OCI-LY1 (cell line): Measurements from ENCODE around the gene TYSND1.
"Not testable (repeated sequence)": the region's sequence is repeated elsewhere in the genome, so short reads cannot be mapped to it uniquely, and the experiment has no call there.

Experiments
- H2AFZ ChIP-seq: fragments of 200-600 bp; sonication (generic), shearing (Covaris generic); 2 replicates; pipeline ENCODE4 v1.6.0; 2014; ENCODE audit warnings: antibody characterized with exemption, mild to moderate bottlenecking, low read length
- H3F3A ChIP-seq: fragments of 200-600 bp; sonication (generic), shearing (Covaris generic); 2 replicates; pipeline ENCODE4 v1.6.0; 2014; ENCODE audit warnings: mild to moderate bottlenecking, antibody characterized with exemption, low read length, moderate library complexity; ENCODE audit not compliant: insufficient read depth
- H3K27ac ChIP-seq: fragments of 200-600 bp; sonication (generic); 2 replicates; pipeline ENCODE4 v1.5.1; 2014; ENCODE audit warnings: low read length, mixed run types, mild to moderate bottlenecking, low read depth; ENCODE audit not compliant: poor library complexity, severe bottlenecking
- H3K27me3 ChIP-seq: fragments of 200-600 bp; sonication (generic); 2 replicates; pipeline ENCODE4 v1.6.0; 2014; ENCODE audit warnings: antibody characterized with exemption, mild to moderate bottlenecking, low read length, moderate library complexity; ENCODE audit not compliant: insufficient read depth
- H3K36me3 ChIP-seq: fragments of 200-600 bp; sonication (generic); 2 replicates; pipeline ENCODE4 v1.6.1; 2014; ENCODE audit warnings: mild to moderate bottlenecking, antibody characterized with exemption, low read length, moderate library complexity, mixed read lengths; ENCODE audit not compliant: insufficient read depth
- H3K4me1 ChIP-seq: fragments of 200-600 bp; sonication (generic); 2 replicates; pipeline ENCODE4 v1.5.1; 2014; ENCODE audit warnings: mild to moderate bottlenecking, low read length, moderate library complexity; ENCODE audit not compliant: insufficient read depth, severe bottlenecking
- H3K4me2 ChIP-seq: fragments of 200-600 bp; sonication (generic), shearing (Covaris generic); 2 replicates; pipeline ENCODE4 v1.6.1; 2014; ENCODE audit warnings: low read length
- H3K4me3 ChIP-seq: fragments of 200-600 bp; sonication (generic); 2 replicates; pipeline ENCODE4 v1.5.1; 2014; ENCODE audit warnings: low read length, low read depth, mild to moderate bottlenecking, mixed read lengths; ENCODE audit not compliant: poor library complexity, severe bottlenecking
- H3K79me2 ChIP-seq: fragments of 200-600 bp; shearing (Covaris generic); 2 replicates; pipeline ENCODE4 v1.6.1; 2016; ENCODE audit warnings: mixed run types, low read length, mixed read lengths; ENCODE audit not compliant: insufficient read depth
- H3K9ac ChIP-seq: fragments of 200-600 bp; sonication (generic), shearing (Covaris generic); 2 replicates; pipeline ENCODE4 v1.6.1; 2014; ENCODE audit warnings: mild to moderate bottlenecking, low read length, mixed read lengths
- H3K9me2 ChIP-seq: fragments of 200-600 bp; sonication (generic), shearing (Covaris generic); 2 replicates; pipeline ENCODE4 v1.6.1; 2014; ENCODE audit warnings: low read depth, mild to moderate bottlenecking, low read length, mixed read lengths
- H3K9me3 ChIP-seq: fragments of 200-600 bp; shearing (Covaris generic); 2 replicates; pipeline ENCODE4 v1.6.1; 2014; ENCODE audit warnings: low read length, mixed read lengths
- H4K20me1 ChIP-seq: fragments of 200-600 bp; sonication (generic), shearing (Covaris generic); 2 replicates; pipeline ENCODE4 v1.6.0; 2016; ENCODE audit warnings: mild to moderate bottlenecking, low read length; ENCODE audit not compliant: insufficient read depth
- CTCF ChIP-seq: fragments of 200-600 bp; sonication (generic), shearing (Covaris generic); IDR thresholded peaks from 2 replicates; pipeline ENCODE4 v1.5.1; 2017; ENCODE audit warnings: mild to moderate bottlenecking, antibody characterized with exemption, low read length, moderate library complexity, mixed read lengths
- EZH2 ChIP-seq: fragments of 200-600 bp; sonication (generic), shearing (Covaris generic); IDR thresholded peaks from 2 replicates; pipeline ENCODE4 v1.8.0; 2017; ENCODE audit warnings: borderline replicate concordance, mixed run types, mild to moderate bottlenecking, antibody characterized with exemption, low read length, moderate library complexity, mixed read lengths

The TYSND1 gene

GRCh38 chr10:70124415-70124814, 22.1 kb downstream of the TYSND1 start:
- peak overlapping the region; percentile 3; the same call in 1 of the 2 replicates for H3K9ac ChIP-seq
- H3K4me3 ChIP-seq: no peak overlapping the region
- no peaks in the 10 kb centered on the region for H4K20me1 ChIP-seq
- H2AFZ ChIP-seq: no peak overlapping the region
- no peaks in the 10 kb centered on the region for H3K79me2 ChIP-seq
- no peaks in the 10 kb centered on the region for H3F3A ChIP-seq
- no peak for TF ChIP-seq CTCF
- TF ChIP-seq EZH2: no peak
- no peak overlapping the region for H3K4me2 ChIP-seq
- H3K27ac ChIP-seq: peak overlapping the region; percentile 36
- peaks cover 32% of the 10 kb centered on the region; the same call in 1 of the 2 replicates for H3K36me3 ChIP-seq
- H3K27me3 ChIP-seq: no peaks in the 10 kb centered on the region
- no peaks in the 10 kb centered on the region for H3K9me2 ChIP-seq
- peaks cover 25% of the 10 kb centered on the region for H3K4me1 ChIP-seq
- no peaks in the 10 kb centered on the region for H3K9me3 ChIP-seq

- H3K4me2 ChIP-seq: no peak overlapping the region
- H2AFZ ChIP-seq: no peak overlapping the region
- no peaks in the 10 kb centered on the region for H3F3A ChIP-seq
- H3K79me2 ChIP-seq: no peaks in the 10 kb centered on the region
- H3K4me3 ChIP-seq: no peak overlapping the region
- H3K36me3 ChIP-seq: peaks cover 38% of the 10 kb centered on the region; the same call in 1 of the 2 replicates
- no peak for TF ChIP-seq CTCF
- TF ChIP-seq EZH2: no peak
- peaks cover 25% of the 10 kb centered on the region for H3K4me1 ChIP-seq
- no peaks in the 10 kb centered on the region for H3K27me3 ChIP-seq
- H3K9me3 ChIP-seq: no peaks in the 10 kb centered on the region
- H3K9ac ChIP-seq: no peak overlapping the region
- H3K9me2 ChIP-seq: no peaks in the 10 kb centered on the region
- no peaks in the 10 kb centered on the region for H4K20me1 ChIP-seq
- no peak overlapping the region for H3K27ac ChIP-seq
Observed at GRCh38 chr10:70123817-70124216, 22.7 kb downstream of the TYSND1 start.

- not testable (repeated sequence) for H3K4me3 ChIP-seq, H3F3A ChIP-seq
- H3K36me3 ChIP-seq: peaks cover 44% of the 10 kb centered on the region; the same call in 1 of the 2 replicates
Observed at GRCh38 chr10:70123166-70123565, 23.3 kb downstream of the TYSND1 start.

GRCh38 chr10:70122742-70123141, 23.8 kb downstream of the TYSND1 start:
- H3K27ac ChIP-seq: no peak overlapping the region
- H3K9me3 ChIP-seq: no peaks in the 10 kb centered on the region
- H3K9ac ChIP-seq: no peak overlapping the region
- H3K79me2 ChIP-seq: no peaks in the 10 kb centered on the region
- no peak overlapping the region for H3K4me2 ChIP-seq
- no peak overlapping the region for H3K4me3 ChIP-seq
- H3K36me3 ChIP-seq: peaks cover 45% of the 10 kb centered on the region; the same call in 1 of the 2 replicates
- no peak overlapping the region for H2AFZ ChIP-seq
- peaks cover 25% of the 10 kb centered on the region for H3K4me1 ChIP-seq
- no peaks in the 10 kb centered on the region for H4K20me1 ChIP-seq
- no peaks in the 10 kb centered on the region for H3K27me3 ChIP-seq
- no peaks in the 10 kb centered on the region for H3F3A ChIP-seq
- H3K9me2 ChIP-seq: no peaks in the 10 kb centered on the region
- no peak for TF ChIP-seq CTCF
- no peak for TF ChIP-seq EZH2

More at GRCh38 chr10:70123166-70123565, 23.3 kb downstream of the TYSND1 start:
- H3K9me3 ChIP-seq, H2AFZ ChIP-seq, H4K20me1 ChIP-seq, H3K9ac ChIP-seq, H3K4me2 ChIP-seq, H3K27ac ChIP-seq, H3K79me2 ChIP-seq, H3K27me3 ChIP-seq, H3K9me2 ChIP-seq: not testable (repeated sequence)
- H3K4me1 ChIP-seq: peaks cover 25% of the 10 kb centered on the region
